Measurements from ENCODE around the gene C10orf105.

The C10orf105 gene

GRCh38 chr10:71737001-71737833 is 17.6 kb upstream of the C10orf105 start:
- DNase-seq (ENCODE audit: low read depth in 2 of 2) = no peak

DNA sequence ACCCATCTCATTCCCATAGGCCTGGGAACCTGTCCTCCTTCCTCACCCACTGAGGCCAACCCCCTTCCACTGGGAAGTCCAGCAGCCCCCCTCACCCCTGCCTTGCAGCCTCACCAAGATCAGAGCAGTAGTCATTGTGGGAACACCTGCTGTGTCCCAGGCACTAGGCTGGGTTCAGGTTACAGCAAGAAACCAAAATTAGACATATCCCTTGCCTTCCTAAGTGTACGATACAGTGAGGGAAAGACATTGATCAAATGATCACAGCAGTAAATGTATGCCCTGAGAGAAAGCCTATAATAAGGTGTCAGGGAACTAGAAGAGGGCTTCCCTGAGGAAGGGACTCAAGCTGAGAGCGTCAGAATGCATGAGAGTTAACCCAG is 17.0 kb upstream of the C10orf105 start:
- DNase-seq (ENCODE audit: low read depth in 2 of 2) = no peak

DNA sequence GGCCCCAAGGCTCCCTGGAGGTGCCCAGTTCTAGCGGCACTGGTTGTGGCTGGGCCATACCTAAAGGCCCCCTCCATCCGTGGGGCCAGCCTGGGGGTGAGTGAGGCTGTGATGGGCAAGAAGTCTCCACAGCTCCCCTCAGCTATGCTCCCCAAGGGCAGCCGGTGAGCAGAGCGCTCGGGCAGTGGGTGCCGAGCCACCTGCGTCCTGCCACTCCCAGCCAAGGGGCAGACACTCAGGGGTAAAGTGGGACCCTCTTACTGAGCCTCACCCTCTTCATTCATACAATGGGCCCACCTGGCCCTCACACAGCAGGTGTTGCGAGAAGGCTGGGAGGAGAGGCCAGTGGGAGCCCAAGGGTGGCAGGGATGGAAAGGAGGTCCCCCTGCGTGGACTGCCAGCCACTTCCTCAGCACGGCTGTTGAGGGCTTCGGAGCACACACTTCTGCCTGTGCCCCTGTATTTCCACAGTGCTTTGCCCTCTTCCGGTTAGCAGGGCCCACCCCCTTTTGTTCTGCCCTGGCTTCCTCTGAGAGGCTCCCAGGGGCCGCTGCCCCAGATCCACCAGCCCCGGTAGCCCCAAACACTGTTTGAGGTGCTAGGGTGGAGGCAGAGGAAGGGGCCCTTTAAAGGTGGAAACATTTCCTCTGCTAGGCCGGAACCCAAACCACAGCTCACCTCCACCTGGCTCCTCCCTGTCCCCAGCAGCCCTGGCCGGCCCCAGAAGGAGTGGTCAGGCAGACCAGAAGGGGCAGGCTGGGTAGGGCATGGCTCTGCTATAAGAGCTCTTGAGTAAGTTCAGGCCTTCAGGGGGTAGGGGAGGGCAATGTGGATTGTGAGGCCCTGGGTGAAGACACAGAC is 16.4 kb upstream of the C10orf105 start:
- DNase-seq (ENCODE audit: low read depth in 2 of 2) = no peak

DNA sequence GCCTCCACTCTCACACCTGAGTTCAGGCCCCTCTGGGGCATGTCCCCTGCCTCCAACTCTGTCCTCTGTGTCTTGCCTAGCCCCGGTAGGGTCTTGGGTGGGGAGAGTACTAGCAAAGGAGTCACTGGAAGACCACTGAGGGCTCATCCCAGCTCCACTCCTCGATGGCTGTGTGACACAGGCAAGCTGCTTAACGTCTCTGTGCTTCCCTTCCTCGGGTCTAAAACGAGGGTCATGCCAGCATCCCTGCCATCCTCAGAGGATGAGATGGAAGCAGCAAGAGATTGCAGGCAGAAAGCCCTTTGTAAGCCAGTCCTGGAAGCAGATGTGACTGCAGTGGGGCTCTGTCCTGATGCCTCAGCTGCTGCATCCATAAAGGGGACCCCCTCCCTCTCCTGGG is 15.2 kb upstream of the C10orf105 start:
- no peak for DNase-seq (ENCODE audit: low read depth in 2 of 2)

DNA sequence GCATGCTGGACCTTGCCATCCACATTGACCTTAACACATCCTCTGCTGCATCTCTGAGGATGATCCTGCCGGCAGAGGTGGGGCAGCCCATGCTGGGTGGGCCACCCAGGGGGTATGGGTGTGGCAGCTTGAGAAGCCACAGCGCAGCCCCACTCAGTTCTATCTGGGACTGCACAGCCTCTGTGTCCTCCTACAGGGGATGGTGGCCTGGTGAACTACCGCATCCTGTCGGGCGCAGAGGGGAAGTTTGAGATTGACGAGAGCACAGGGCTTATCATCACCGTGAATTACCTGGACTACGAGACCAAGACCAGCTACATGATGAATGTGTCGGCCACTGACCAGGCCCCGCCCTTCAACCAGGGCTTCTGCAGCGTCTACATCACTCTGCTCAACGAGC is 12.2 kb upstream of the C10orf105 start:
- DNase-seq (ENCODE audit: low read depth in 2 of 2) = no peak

- no peak for DNase-seq (ENCODE audit: low read depth in 2 of 2)
Observed at GRCh38 chr10:71729161-71729636, 9.6 kb upstream of the C10orf105 start.

GRCh38 chr10:71727738-71728737 is 8.5 kb upstream of the C10orf105 start:
- DNase-seq (ENCODE audit: low read depth in 2 of 2) = no peak

GRCh38 chr10:71727105-71727737 is 7.6 kb upstream of the C10orf105 start:
- DNase-seq (ENCODE audit: low read depth in 2 of 2) = no peak

DNA sequence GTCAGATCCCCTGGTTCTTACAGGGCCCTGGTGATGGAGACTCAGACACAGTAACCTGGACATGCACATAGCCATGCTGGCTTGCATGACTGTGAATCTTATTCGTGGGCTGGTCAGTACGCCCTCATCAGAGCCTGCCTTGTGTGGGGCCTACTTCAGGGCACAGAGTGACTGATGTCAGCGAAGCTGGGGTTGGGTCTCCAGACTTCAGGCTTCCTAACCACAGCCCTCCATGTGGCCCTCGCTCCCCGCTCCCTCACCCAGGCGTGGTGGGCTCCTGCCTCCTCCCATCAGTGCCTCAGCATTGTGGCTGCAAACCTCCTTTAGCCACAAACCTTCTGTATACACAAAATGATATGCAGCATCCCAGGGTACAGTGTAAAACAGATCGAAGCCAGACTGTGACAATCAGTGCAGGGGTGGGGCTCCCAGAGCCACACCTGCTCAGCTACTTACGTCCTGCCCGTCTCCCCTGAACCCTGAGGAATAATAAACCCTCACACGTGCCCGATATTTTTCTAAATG is 7.1 kb upstream of the C10orf105 start:
- DNase-seq (ENCODE audit: low read depth in 2 of 2) = no peak

DNA sequence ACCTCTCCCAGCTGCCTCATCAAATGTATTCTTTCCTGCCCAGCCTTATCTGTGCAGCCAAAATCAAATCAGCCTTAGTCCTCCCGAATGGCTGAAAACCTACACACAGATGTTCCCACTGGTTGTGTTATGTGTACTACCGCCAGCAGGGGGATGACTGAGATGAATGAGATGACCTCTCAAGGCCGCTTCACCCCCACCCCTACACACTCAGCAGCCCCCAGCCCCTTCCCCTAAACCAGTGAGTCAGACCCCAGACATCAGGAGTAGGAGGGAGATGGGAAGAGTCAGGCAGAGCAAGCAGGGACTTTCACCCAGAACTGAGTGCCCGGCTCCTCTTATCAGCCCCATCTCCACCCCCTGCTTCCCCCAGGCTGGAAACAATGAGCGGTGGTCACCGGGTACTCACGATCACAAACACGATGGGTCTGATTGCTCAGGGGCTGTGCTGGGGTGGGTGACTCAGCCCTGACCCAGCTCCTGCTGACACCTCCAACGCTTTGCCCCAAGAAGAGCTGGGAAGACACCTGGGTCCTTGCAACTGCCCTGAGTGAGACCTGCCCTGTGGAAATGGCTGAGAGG is 6.5 kb upstream of the C10orf105 start:
- no peak for DNase-seq (ENCODE audit: low read depth in 2 of 2)

- no peak for DNase-seq (ENCODE audit: low read depth in 2 of 2)
Observed at GRCh38 chr10:71725249-71725648, 5.7 kb upstream of the C10orf105 start.

- DNase-seq (ENCODE audit: low read depth in 2 of 2) = no peak
Observed at GRCh38 chr10:71724539-71724938, 5.0 kb upstream of the C10orf105 start.

GRCh38 chr10:71723311-71723710 is 3.7 kb upstream of the C10orf105 start:
- DNase-seq (ENCODE audit: low read depth in 2 of 2) = no peak

DNA sequence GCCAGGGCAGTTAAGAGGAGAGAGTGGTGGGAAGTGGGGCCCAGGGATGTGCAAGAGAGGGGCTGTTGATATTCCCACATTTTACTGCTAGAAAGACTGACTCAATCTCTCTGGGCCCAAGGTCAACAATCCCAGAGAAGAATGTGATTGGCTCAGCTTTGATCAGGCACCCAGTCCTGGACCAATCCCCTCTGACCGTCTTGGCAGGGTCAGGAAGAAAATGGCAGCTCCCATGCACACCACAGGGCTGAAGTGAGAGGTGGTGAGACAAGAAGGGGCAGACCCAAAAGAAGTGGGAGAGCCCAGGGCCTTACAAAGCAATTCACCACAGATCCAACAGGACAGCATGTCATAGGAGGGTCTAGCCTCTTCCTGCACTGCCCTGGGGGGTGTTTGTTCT is 3.3 kb upstream of the C10orf105 start:
- DNase-seq (ENCODE audit: low read depth in 2 of 2) = no peak

- DNase-seq (ENCODE audit: low read depth in 2 of 2) = no peak
Observed at GRCh38 chr10:71721313-71721712, 1.7 kb upstream of the C10orf105 start.

GRCh38 chr10:71720288-71720687 is 710 bp upstream of the C10orf105 start:
- no peak for DNase-seq (ENCODE audit: low read depth in 2 of 2)

- DNase-seq (ENCODE audit: low read depth in 2 of 2) = no peak
Observed at GRCh38 chr10:71719042-71719441, 536 bp downstream of the C10orf105 start.

DNA sequence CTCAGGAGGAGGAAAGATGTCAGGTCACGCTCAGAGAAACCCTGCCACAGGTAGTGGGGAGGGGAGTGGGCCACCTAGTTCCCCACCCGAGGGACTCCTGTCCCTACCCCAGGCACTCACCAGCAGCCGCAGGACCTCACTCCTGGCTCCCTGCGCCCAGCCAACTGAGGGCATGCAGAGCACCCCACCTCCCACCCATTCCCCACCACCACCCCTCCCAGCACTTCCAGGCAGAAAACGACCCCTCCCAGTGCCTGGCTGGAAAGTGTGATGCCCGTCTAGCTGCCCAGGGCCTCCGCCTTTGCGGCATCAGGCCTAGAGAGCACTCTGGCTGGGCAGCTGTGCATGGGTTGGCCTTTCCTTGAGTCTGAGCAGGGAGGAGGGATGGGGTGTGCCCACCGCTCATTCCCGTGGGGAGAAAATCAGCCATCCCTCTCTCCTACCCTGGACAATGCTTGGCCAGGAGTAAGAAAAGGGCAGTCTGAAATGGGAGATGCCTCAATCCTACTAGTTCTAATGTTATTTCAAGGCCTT is 1.3 kb downstream of the C10orf105 start:
- DNase-seq (ENCODE audit: low read depth in 2 of 2) = no peak

DNA sequence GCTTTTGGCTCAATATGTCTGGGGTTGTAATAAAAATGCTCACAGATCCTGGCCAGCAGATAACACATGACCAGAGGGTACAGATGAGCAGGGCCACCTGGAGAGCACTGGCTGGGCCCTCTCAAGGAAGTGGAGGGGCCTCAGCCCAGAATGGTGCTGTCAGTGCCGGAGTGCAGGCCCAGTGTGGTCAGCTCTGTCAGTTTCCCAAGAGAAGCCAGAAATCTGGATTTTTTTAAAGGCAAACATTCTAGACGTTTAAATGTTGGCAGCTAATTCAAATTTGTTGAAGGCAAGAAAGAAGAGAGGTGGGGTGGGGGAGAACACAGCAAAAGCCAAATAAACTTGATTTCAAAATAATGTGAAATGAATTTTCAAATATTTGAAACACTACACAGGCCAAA is 2.0 kb downstream of the C10orf105 start:
- DNase-seq (ENCODE audit: low read depth in 2 of 2) = no peak

DNA sequence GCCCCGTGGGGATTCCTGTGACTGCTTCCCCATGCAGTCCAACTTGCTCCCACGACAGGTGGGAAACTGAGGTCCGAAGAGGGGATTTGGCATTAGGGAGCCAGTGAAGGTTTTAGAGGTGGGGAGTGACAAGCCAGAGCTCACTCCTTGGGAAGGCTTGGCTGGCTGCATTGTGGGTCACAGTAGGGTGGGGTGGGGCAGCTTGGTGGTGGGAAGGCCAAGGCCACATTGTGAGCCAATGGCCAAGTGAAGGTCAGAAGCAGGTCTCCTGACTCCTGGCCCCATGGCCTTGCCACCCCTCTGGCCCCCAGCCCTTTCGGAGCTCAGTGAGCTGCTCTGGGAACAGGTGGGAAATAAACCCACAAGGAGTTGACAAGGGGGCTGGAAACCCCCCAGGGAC is 2.5 kb downstream of the C10orf105 start:
- DNase-seq (ENCODE audit: low read depth in 2 of 2) = no peak

All from fibroblast of skin of left biceps (primary cell).